Astrocyte of the spinal cord (primary cell): ENCODE measurements around the gene DEPDC7.

Source experiments
- DNase-seq: peaks from one replicate; pipeline ENCODE4 v3.0.0; 2011; ENCODE audit warnings: low read depth, low spot score
- H3K4me3 ChIP-seq: 2 replicates; pipeline ENCODE4 v1.5.1; 2011; ENCODE audit warnings: low read depth, mild to moderate bottlenecking, low read length, moderate library complexity
- in situ Hi-C: cut with HindIII; loops from 2 replicates; pipeline ENCODE4 v1.10.0; 2017; ENCODE audit warnings: low sequenced_read_pairs
- TF ChIP-seq, protein P1 (sequence below): IDR thresholded peaks from 2 replicates; pipeline ENCODE4 v1.5.1; 2012; ENCODE audit warnings: low read depth, mild to moderate bottlenecking, low read length, inconsistent platforms

The DEPDC7 gene

DNA sequence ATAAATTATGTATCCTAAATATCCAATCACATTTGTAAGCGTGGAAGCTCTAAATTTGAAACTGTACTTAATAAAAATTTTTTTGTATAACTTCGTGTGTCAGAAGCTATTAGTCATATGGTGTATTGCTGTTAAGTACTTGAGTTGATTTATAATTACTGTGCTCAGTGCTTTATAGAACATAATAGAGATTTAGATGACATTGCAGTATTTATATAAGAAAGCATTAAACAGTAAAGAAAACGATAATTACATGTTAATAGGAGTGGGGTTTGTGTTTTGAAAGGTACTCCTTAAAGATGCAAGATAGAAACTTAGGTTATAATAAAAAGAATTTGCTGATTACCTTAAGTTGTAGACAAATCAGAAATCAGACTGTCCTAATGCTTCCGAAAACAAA lies 17.8 kb downstream of the DEPDC7 start:
- H3K4me3 ChIP-seq: no peak overlapping the region
- in situ Hi-C loops: no loop called here
- no peak for DNase-seq
- TF ChIP-seq, protein P1, sequence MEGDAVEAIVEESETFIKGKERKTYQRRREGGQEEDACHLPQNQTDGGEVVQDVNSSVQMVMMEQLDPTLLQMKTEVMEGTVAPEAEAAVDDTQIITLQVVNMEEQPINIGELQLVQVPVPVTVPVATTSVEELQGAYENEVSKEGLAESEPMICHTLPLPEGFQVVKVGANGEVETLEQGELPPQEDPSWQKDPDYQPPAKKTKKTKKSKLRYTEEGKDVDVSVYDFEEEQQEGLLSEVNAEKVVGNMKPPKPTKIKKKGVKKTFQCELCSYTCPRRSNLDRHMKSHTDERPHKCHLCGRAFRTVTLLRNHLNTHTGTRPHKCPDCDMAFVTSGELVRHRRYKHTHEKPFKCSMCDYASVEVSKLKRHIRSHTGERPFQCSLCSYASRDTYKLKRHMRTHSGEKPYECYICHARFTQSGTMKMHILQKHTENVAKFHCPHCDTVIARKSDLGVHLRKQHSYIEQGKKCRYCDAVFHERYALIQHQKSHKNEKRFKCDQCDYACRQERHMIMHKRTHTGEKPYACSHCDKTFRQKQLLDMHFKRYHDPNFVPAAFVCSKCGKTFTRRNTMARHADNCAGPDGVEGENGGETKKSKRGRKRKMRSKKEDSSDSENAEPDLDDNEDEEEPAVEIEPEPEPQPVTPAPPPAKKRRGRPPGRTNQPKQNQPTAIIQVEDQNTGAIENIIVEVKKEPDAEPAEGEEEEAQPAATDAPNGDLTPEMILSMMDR: no peak

DNA sequence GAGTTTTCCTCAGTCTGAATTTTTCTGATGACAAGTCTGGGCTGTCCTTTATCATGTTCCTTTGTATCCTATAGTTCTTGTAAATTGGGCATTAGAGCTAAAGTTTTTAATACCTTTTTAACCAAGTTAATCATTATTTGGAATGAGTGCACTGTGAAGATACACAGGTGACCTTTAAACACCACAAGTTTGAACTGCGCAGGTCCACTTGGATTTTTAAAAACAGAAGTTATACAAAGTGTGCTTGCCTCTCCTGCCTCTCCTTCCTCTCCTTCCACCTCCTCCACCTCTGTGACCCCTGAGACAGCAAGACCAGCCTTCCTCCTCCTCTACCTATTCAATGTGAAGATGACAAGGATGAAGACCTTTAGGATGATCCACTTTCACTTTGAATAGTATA lies 19.3 kb downstream of the DEPDC7 start:
- in situ Hi-C loops: no loop called here
- TF ChIP-seq, protein P1: no peak
- no peak for DNase-seq
- no peak overlapping the region for H3K4me3 ChIP-seq

DNA sequence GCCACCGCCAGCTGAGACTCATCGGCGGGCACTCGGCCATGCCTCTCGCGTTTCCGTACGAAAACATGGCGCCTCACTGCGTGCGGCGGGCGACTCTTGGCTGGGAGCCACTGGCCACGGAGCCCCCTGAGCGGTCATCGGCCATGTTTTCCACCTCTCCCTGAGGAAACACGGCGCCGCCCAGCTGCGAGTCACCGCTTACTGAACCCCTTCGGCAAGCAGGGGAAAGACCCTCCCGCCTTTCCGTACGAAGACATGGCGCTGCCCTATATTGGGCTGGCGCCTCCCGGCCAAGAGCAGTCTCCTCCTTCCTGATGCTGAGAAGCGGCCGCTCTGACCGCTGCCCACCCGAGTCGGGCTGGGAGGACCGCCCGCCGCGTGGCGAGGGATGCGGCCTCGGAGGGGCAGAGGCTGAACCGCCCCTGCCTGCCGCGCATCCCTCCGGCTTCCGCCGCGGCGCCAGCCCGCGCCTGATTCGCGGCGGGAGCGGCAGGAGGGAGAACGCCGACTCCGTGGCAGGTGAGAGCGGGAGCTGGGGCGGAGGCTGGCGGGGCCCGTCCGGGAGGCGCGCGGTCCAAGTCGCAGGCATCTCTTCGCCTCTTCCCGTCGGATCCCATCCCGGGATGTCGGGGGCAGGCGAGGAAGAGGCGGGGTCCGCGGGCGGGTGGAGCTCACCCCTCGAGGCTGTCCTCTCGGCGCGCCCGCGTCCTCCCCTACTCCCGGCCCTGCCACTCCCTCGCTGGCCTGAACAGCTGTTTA lies 23.8 kb downstream of the DEPDC7 start, which contains the start of gene TCP11L1:
TSS of gene TCP11L1 (plus strand) at position 299 of the 759 bp plus-strand sequence. CDS start 4,202 bp downstream, outside the sequence.
- TF ChIP-seq, protein P1: no peak
- DNase-seq: peak; percentile 96
- in situ Hi-C loops: no loop called here
- peak within 1 kb of the TSS; percentile 70 for H3K4me3 ChIP-seq

- in situ Hi-C loops: no loop called here
- no peak for DNase-seq
- TF ChIP-seq, protein P1: no peak
These were observed 24.6 kb downstream of the DEPDC7 start for GRCh38 chr11:33040033-33040861.

DNA sequence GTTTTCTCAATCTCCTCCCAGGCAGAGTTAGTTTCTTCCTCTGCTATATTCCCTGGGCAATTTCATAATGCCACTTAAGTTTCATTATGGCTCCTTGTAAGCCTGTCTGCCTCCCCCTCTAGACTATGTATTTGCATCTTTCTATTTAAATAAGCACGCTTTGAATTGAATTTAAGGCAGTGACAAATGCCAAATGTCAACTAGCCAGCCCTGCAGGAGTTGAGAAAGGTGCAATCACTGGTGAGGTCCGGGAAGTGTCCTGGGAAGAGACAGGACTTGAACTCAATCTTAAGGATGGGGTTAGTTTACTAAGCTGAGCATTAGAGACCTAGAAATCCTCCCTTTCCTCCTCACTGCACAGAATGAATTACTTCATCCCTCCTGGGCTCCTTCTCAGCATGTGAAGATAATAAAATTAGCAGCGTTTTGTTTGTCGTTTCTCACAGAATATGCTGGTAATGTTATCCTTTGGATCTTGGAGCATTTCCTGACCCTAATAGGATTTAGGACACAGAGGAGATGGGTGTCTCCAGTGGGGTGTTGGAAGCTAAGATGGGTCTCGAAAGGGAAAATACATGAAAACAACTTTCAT lies 25.3 kb downstream of the DEPDC7 start:
- in situ Hi-C loops: no loop called here
- H3K4me3 ChIP-seq: peak overlapping the region; percentile 70
- TF ChIP-seq, protein P1: no peak
- no peak for DNase-seq

More at GRCh38 chr11:33040033-33040861, 24.6 kb downstream of the DEPDC7 start:
- H3K4me3 ChIP-seq: peak overlapping the region; percentile 70

- TF ChIP-seq, protein P1: no peak
- no peak overlapping the region for H3K4me3 ChIP-seq
- in situ Hi-C loops: no loop called here
- DNase-seq: no peak
These were observed 27.6 kb downstream of the DEPDC7 start for GRCh38 chr11:33043221-33043830.
